Heart left ventricle (tissue), 13 donors: ENCODE measurements around the gene TDO2.

ENCODE experiments used
- CTCF ChIP-seq, 12 donors: fragments of 200-600 bp; sonication (generic) in 4 of 12; IDR thresholded peaks; one replicate each; pipeline versions ENCODE4 v1.5.0 to v1.8.0; 2018 to 2022; ENCODE audit warnings: antibody characterized with exemption in 12 of 12, mild to moderate bottlenecking in 5 of 12
- POLR2A ChIP-seq, 2 donors: fragments of 450-650 bp; IDR thresholded peaks; one replicate each; pipeline ENCODE4 v1.6.1; 2017; ENCODE audit warnings: antibody characterized with exemption in 2 of 2, mild to moderate bottlenecking in 2 of 2, moderate library complexity in 2 of 2
- donor health status: ischemic (EF 13 %, LVEDD 7.1; RV severe dilation, severe dysfunction).
- donor health status: DM: no; HTN: yes; CAD: no.
- donor health status: DM: no; HTN: no; CAD: no.
- donor health status: ischemic (EF 25% LVEDD 6.9; RV normal size, moderate dysfunction).
- donor health status: ischemic (EF 25% LVEDD 5.7; RV mildly dilated, moderate dysfunction).
- donor health status: ischemic (EF 35%, LVEDD 5.7; RV mildly dilated, moderate dysfunction).
- donor health status: nonischemic (EF 11% LVEDD 7.7; RV severe dilation, severe dysfunction).
- donor health status: DM: yes; HTN: yes; CAD: no.
- donor health status: PGD.
- donor health status: ischemic (EF 29% LVEDD 5.4; RV normal size, mild dysfunction).
- donor health status: nonischemic (EF 23%, LVEDD 6.1; RV moderate dilation, normal function).

GRCh38 chr4:155855897-155856296 is 47.6 kb upstream of the TDO2 start:
- TF ChIP-seq CTCF (IDR thresholded peaks at IDR 0.05), result no peak
- no peak for TF ChIP-seq POLR2A (IDR thresholded peaks at IDR 0.05)
